ENCODE data around the gene TPBGL.

- no peak for TF ChIP-seq CTCF (conservative IDR thresholded peaks at IDR 0.05; ENCODE audit: low read depth, low read length)
- no peak for TF ChIP-seq EZH2 (IDR thresholded peaks at IDR 0.05; ENCODE audit: low read length, unreplicated experiment)
These were observed 47.3 kb upstream of the TPBGL start for GRCh38 chr11:75193271-75193670.

All from PC-3 (cell line).